ENCODE measurements around the gene LRP2BP. TPM values are rescaled to one million over a fixed set of nuclear protein-coding genes. Genes with fewer than 3 reads are reported as not detected.

Gene LRP2BP
- total and polyA plus RNA-seq, 2 of the 4 experiments (the other 2 are of a cell fraction) = 0.10 to 0.18 TPM

DNA sequence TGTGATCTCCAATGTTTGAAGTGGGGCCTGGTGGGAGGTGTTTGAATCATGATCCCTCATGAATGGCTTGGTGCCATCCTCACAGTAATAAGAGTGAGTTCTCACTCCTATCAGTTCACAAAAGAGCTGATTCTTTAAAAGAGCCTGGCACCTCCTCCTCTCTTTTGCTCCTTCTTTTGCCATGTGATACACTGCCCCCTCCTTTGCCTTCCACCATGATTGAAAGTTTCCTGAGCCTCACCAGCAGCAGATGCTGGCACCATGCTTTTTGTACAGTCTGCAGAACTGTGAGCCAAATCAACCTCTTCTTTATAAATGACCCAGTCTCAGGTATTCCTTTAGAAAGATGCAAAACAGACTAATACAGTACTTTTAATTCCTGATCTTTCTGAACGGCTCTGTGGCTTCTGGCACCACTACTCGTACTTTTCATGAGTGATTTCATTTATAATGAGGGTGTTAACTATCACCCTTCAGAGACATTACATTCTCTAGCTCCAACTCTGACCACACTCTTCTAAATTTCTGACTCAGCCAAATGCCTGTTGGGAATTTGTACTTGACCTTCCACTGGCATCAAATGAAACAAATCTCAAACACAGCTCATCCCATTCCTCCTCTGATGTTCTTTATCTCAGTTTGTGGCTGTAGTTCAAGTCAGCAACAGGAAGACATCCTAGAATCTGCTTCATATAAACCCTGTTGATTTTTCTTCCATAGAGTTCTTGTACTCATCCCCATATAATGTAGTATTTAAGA, 25.8 kb upstream of the LRP2BP start:
- dilution Hi-C loops (cut with HindIII; ENCODE audit: low sequenced_read_pairs, unreplicated experiment) = no loop called here
- WGBS, 2 experiments (ENCODE audit: extremely low coverage in 2 of 2, insufficient read length in 1 of 2) = no CpG with 5 or more reads among the region's 2 CpGs

More for the DNA sequence above, 25.8 kb upstream of the LRP2BP start:
- Histone ChIP-seq H3K4me1 (ENCODE audit: control insufficient read depth, insufficient read depth, low read length) (peaks cover 5% of the 10 kb centered on the region; the same call in 1 of the 2 replicates), H2AK5ac (ENCODE audit: low read depth, low read length) (no peak overlapping the region), H4K8ac (ENCODE audit: low read depth in 2 of 2, low read length in 2 of 2) (no peak overlapping the region), H3K36me3 (ENCODE audit: control insufficient read depth, insufficient read depth, low read length) (peaks cover 5% of the 10 kb centered on the region; the same call in 1 of the 2 replicates), H2AK9ac (replicated peaks; ENCODE audit: low read depth, low read length, poor library complexity) (no peak overlapping the region), H3K23ac (ENCODE audit: low read depth, low read length) (no peak overlapping the region), H3K56ac (ENCODE audit: extremely low read depth, insufficient read depth, low read length) (no peak overlapping the region), H3K4ac (ENCODE audit: low read depth, low read length) (no peak overlapping the region), H3K18ac (ENCODE audit: low read depth, low read length) (no peak overlapping the region), H2BK20ac (ENCODE audit: low read depth, low read length) (no peak overlapping the region), H3K9ac (ENCODE audit: low read depth, low read length) (no peak overlapping the region), H4K91ac (ENCODE audit: insufficient read depth, low read depth, low read length) (no peak overlapping the region), H3K14ac (replicated peaks; ENCODE audit: low read depth, low read length) (no peak overlapping the region), H3K27me3 (ENCODE audit: control insufficient read depth, insufficient read depth, low read length) (no peaks in the 10 kb centered on the region), H2BK5ac (ENCODE audit: low read depth, low read length, poor library complexity, severe bottlenecking) (no peak overlapping the region), H3K4me2 (ENCODE audit: low read depth, low read length) (peak overlapping the region; percentile 10; the same call in 1 of the 2 replicates), H4K20me1 (ENCODE audit: insufficient read depth, low read length) (peaks cover 6% of the 10 kb centered on the region; the same call in 1 of the 2 replicates), H2BK15ac (ENCODE audit: low read depth, low read length) (no peak overlapping the region), H3K79me1 (ENCODE audit: low read depth in 1 of 2, low read length in 2 of 2) (peaks cover 15 to 23% of the 10 kb centered on the region in 2 experiments), H3K9me1 (ENCODE audit: insufficient read depth, low read length) (peaks cover 11% of the 10 kb centered on the region), H2AFZ (replicated peaks; ENCODE audit: low read length, poor library complexity) (no peak overlapping the region), H3K4me3 (ENCODE audit: insufficient read depth, low read depth, low read length) (no peak overlapping the region), H3K27ac (ENCODE audit: insufficient read depth, low read length) (no peak overlapping the region), H4K5ac (ENCODE audit: low read depth, low read length) (no peak overlapping the region), H3K9me3 (ENCODE audit: control insufficient read depth, insufficient read depth, low read length) (no peaks in the 10 kb centered on the region), H2BK120ac (ENCODE audit: low read depth, low read length) (no peak overlapping the region; the same call in 1 of the 2 replicates)
- in situ Hi-C loops (cut with MboI; ENCODE audit: low sequenced_read_pairs) = no loop called here
- TF ChIP-seq RAD21 (IDR thresholded peaks at IDR 0.05; ENCODE audit: low read length) = no peak
- no peak for TF ChIP-seq RFX5 (IDR thresholded peaks at IDR 0.05; ENCODE audit: low read depth, low read length)
- TF ChIP-seq POLR2A (IDR thresholded peaks at IDR 0.05; ENCODE audit: low read depth, low read length) = no peak
- TF ChIP-seq, protein P1, sequence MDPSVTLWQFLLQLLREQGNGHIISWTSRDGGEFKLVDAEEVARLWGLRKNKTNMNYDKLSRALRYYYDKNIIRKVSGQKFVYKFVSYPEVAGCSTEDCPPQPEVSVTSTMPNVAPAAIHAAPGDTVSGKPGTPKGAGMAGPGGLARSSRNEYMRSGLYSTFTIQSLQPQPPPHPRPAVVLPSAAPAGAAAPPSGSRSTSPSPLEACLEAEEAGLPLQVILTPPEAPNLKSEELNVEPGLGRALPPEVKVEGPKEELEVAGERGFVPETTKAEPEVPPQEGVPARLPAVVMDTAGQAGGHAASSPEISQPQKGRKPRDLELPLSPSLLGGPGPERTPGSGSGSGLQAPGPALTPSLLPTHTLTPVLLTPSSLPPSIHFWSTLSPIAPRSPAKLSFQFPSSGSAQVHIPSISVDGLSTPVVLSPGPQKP (IDR thresholded peaks at IDR 0.05; ENCODE audit: borderline replicate concordance, low read depth, low read length) = no peak
- no peak for TF ChIP-seq NFE2L2 (IDR thresholded peaks at IDR 0.05; ENCODE audit: low read depth, low read length)
- TF ChIP-seq MAFK (IDR thresholded peaks at IDR 0.05; ENCODE audit: low read depth, low read length) = peak; percentile 35; the same call in 1 of the 2 replicates
- DNase-seq (peak; percentile 68), ATAC-seq (ENCODE audit: low read depth) (peak; percentile 8)
- ChIA-PET CTCF (no interaction called here), POLR2A (ENCODE audit: unreplicated experiment) (no interaction called here)
- BruUV-seq (replicated peaks) = no TSS peak
- intact Hi-C loops (cut with micrococcal nuclease) = no loop called here

Data from IMR-90 (cell line).